HEK293 (cell line): Measurements from ENCODE around the gene LMO4.

ENCODE experiments used
- EGR2 ChIP-seq: fragments of 450-650 bp; formaldehyde crosslinking; IDR thresholded peaks from 2 replicates; pipeline ENCODE4 v1.5.1; 2016; ENCODE audit warnings: low read depth, missing biosample characterization, missing genetic modification characterization
- GLIS1 ChIP-seq: fragments of 450-650 bp; formaldehyde crosslinking; IDR thresholded peaks from 2 replicates; pipeline ENCODE4 v1.5.1; 2016; ENCODE audit warnings: missing biosample characterization, missing genetic modification characterization
- GLIS2 ChIP-seq: fragments of 450-650 bp; formaldehyde crosslinking; IDR thresholded peaks from 2 replicates; pipeline ENCODE4 v1.5.1; 2016; ENCODE audit warnings: missing biosample characterization, missing genetic modification characterization
- HOXA7 ChIP-seq: sonication (generic); formaldehyde crosslinking; IDR thresholded peaks from 2 replicates; pipeline ENCODE4 v1.8.1; 2022; ENCODE audit warnings: missing genetic modification reagents, borderline replicate concordance
- OSR2 ChIP-seq: fragments of 450-650 bp; formaldehyde crosslinking; IDR thresholded peaks from 2 replicates; pipeline ENCODE4 v1.5.1; 2016; ENCODE audit warnings: missing biosample characterization, missing genetic modification characterization
- TRIM28 ChIP-seq: IDR thresholded peaks from 2 replicates; pipeline ENCODE4 v1.6.1; 2011; ENCODE audit warnings: low read length, control low read depth, borderline replicate concordance
- ZBTB48 ChIP-seq: fragments of 450-650 bp; formaldehyde crosslinking; IDR thresholded peaks from 2 replicates; pipeline ENCODE4 v1.5.1; 2016; ENCODE audit warnings: missing biosample characterization, missing genetic modification characterization
- ZNF114 ChIP-seq: fragments of 450-650 bp; formaldehyde crosslinking; IDR thresholded peaks from 2 replicates; pipeline ENCODE4 v1.5.0; 2017; ENCODE audit warnings: missing biosample characterization, missing genetic modification characterization
- ZNF133 ChIP-seq: fragments of 450-650 bp; formaldehyde crosslinking; IDR thresholded peaks from 2 replicates; pipeline ENCODE4 v1.5.1; 2016; ENCODE audit warnings: missing biosample characterization, missing genetic modification characterization
- ZNF2 ChIP-seq: fragments of 450-650 bp; formaldehyde crosslinking; IDR thresholded peaks from 2 replicates; pipeline ENCODE4 v1.5.1; 2016; ENCODE audit warnings: missing biosample characterization, missing genetic modification characterization
- ZNF24 ChIP-seq: fragments of 450-650 bp; formaldehyde crosslinking; IDR thresholded peaks from 2 replicates; pipeline ENCODE4 v1.5.1; 2016; ENCODE audit warnings: missing biosample characterization, missing genetic modification characterization
- ZNF394 ChIP-seq: fragments of 450-650 bp; formaldehyde crosslinking; IDR thresholded peaks from 2 replicates; pipeline ENCODE4 v1.5.1; 2016; ENCODE audit warnings: missing biosample characterization, missing genetic modification characterization, mild to moderate bottlenecking, moderate library complexity, borderline replicate concordance
- ZNF426 ChIP-seq: fragments of 450-650 bp; formaldehyde crosslinking; IDR thresholded peaks from 2 replicates; pipeline ENCODE4 v1.5.1; 2017; ENCODE audit warnings: missing biosample characterization, missing genetic modification characterization, mild to moderate bottlenecking, inconsistent platforms, moderate library complexity
- ZNF501 ChIP-seq: fragments of 450-650 bp; formaldehyde crosslinking; IDR thresholded peaks from 2 replicates; pipeline ENCODE4 v1.5.1; 2016; ENCODE audit warnings: missing biosample characterization, missing genetic modification characterization
- ZNF549 ChIP-seq: fragments of 450-650 bp; IDR thresholded peaks from 2 replicates; pipeline ENCODE4 v1.5.1; 2018; ENCODE audit warnings: missing biosample characterization, missing genetic modification characterization, mild to moderate bottlenecking, inconsistent platforms, moderate library complexity
- ZNF558 ChIP-seq: fragments of 450-650 bp; formaldehyde crosslinking; IDR thresholded peaks from 2 replicates; pipeline ENCODE4 v1.5.1; 2016; ENCODE audit warnings: missing biosample characterization, missing genetic modification characterization
- ZNF600 ChIP-seq: fragments of 450-650 bp; formaldehyde crosslinking; IDR thresholded peaks from 2 replicates; pipeline ENCODE4 v1.5.1; 2016; ENCODE audit warnings: missing biosample characterization, missing genetic modification characterization
- ZNF621 ChIP-seq: fragments of 450-650 bp; formaldehyde crosslinking; IDR thresholded peaks from 2 replicates; pipeline ENCODE4 v1.5.1; 2017; ENCODE audit warnings: missing biosample characterization, missing genetic modification characterization
- ZNF785 ChIP-seq: fragments of 450-650 bp; formaldehyde crosslinking; IDR thresholded peaks from 2 replicates; pipeline ENCODE4 v1.5.1; 2016; ENCODE audit warnings: missing biosample characterization, missing genetic modification characterization
- TF ChIP-seq, protein P1 (sequence below): fragments of 450-650 bp; formaldehyde crosslinking; IDR thresholded peaks from 2 replicates; pipeline ENCODE4; 2016; ENCODE audit warnings: missing biosample characterization, missing genetic modification characterization
- TF ChIP-seq, protein P2 (sequence below): fragments of 450-650 bp; formaldehyde crosslinking; IDR thresholded peaks from 2 replicates; pipeline ENCODE4 v1.5.1; 2016; ENCODE audit warnings: missing biosample characterization, missing genetic modification characterization, borderline replicate concordance
- TF ChIP-seq, protein P3 (sequence below): fragments of 450-650 bp; formaldehyde crosslinking; IDR thresholded peaks from 2 replicates; pipeline ENCODE4 v1.5.1; 2016; ENCODE audit warnings: missing biosample characterization, missing genetic modification characterization
- TF ChIP-seq, protein P4 (sequence below): fragments of 450-650 bp; formaldehyde crosslinking; IDR thresholded peaks from 2 replicates; pipeline ENCODE4 v1.5.1; 2016; ENCODE audit warnings: missing biosample characterization, missing genetic modification characterization
- TF ChIP-seq, protein P5 (sequence below): fragments of 450-650 bp; formaldehyde crosslinking; IDR thresholded peaks from 2 replicates; pipeline ENCODE4 v1.5.1; 2016; ENCODE audit warnings: missing biosample characterization, missing genetic modification characterization
- TF ChIP-seq, protein P6 (sequence below): fragments of 450-650 bp; formaldehyde crosslinking; IDR thresholded peaks from 2 replicates; pipeline ENCODE4 v1.5.1; 2016; ENCODE audit warnings: missing biosample characterization, missing genetic modification characterization

The LMO4 gene

DNA sequence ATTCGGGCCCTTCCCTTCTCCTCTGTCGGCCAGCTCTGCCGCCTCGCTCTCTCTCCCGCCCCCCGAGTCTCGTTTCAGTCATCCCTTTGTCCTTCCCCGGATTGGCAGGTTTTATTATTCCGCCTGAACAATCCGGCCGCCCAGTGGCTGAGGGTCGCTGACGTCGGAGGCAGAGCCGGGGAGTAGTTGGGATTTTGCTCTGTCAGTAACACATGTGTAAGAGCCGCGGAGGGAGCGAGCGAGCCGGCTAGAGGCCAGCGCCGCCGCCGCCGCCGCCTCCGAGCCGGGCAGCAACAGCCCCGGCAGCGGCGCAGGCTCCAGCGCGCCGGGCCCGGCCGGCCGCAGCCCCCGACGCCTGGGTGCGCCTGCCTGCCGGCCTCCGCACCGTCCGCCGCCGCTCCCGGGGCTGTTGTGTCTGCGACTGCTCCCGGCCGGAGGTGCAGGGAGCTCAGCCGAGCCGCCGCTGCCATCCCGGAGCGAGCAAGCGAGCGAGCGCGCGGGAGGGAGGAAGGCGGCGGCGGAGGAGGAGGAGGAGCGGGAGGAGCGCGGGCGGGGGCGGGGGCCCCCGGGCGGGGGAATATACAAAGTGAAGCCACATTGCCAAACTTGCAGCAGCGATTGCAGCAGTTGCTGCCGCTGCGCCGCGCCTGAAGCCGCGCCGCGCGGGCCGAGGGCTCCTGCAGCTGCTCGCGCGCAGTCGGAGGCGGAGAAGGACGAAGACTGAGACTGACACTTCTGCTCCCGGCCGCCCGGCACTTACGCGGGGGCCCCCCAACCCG lies at the start of gene LMO4 (continued):
- TF ChIP-seq, protein P1, sequence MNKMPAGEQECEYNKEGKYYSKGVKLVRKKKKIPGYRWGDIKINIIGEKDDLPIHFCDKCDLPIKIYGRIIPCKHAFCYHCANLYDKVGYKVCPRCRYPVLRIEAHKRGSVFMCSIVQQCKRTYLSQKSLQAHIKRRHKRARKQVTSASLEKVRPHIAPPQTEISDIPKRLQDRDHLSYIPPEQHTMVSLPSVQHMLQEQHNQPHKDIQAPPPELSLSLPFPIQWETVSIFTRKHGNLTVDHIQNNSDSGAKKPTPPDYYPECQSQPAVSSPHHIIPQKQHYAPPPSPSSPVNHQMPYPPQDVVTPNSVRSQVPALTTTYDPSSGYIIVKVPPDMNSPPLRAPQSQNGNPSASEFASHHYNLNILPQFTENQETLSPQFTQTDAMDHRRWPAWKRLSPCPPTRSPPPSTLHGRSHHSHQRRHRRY (tag by site-specific recombination), result no peak
- TF ChIP-seq HOXA7 (CRISPR knock-in tag), result no peak
- TF ChIP-seq ZNF133 (tag by site-specific recombination), result no peak
- TF ChIP-seq GLIS2 (tag by site-specific recombination), result peak; percentile 69; the same call in 1 of the 2 replicates
- no peak for TF ChIP-seq ZNF549 (tag by site-specific recombination)
- TF ChIP-seq EGR2 (tag by site-specific recombination), result 0 out of 2 replicates have a peak, but pooled peaks have one; percentile 49
- TF ChIP-seq, protein P2, sequence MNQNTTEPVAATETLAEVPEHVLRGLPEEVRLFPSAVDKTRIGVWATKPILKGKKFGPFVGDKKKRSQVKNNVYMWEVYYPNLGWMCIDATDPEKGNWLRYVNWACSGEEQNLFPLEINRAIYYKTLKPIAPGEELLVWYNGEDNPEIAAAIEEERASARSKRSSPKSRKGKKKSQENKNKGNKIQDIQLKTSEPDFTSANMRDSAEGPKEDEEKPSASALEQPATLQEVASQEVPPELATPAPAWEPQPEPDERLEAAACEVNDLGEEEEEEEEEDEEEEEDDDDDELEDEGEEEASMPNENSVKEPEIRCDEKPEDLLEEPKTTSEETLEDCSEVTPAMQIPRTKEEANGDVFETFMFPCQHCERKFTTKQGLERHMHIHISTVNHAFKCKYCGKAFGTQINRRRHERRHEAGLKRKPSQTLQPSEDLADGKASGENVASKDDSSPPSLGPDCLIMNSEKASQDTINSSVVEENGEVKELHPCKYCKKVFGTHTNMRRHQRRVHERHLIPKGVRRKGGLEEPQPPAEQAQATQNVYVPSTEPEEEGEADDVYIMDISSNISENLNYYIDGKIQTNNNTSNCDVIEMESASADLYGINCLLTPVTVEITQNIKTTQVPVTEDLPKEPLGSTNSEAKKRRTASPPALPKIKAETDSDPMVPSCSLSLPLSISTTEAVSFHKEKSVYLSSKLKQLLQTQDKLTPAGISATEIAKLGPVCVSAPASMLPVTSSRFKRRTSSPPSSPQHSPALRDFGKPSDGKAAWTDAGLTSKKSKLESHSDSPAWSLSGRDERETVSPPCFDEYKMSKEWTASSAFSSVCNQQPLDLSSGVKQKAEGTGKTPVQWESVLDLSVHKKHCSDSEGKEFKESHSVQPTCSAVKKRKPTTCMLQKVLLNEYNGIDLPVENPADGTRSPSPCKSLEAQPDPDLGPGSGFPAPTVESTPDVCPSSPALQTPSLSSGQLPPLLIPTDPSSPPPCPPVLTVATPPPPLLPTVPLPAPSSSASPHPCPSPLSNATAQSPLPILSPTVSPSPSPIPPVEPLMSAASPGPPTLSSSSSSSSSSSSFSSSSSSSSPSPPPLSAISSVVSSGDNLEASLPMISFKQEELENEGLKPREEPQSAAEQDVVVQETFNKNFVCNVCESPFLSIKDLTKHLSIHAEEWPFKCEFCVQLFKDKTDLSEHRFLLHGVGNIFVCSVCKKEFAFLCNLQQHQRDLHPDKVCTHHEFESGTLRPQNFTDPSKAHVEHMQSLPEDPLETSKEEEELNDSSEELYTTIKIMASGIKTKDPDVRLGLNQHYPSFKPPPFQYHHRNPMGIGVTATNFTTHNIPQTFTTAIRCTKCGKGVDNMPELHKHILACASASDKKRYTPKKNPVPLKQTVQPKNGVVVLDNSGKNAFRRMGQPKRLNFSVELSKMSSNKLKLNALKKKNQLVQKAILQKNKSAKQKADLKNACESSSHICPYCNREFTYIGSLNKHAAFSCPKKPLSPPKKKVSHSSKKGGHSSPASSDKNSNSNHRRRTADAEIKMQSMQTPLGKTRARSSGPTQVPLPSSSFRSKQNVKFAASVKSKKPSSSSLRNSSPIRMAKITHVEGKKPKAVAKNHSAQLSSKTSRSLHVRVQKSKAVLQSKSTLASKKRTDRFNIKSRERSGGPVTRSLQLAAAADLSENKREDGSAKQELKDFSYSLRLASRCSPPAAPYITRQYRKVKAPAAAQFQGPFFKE (tag by site-specific recombination), result no peak
- TF ChIP-seq, protein P3, sequence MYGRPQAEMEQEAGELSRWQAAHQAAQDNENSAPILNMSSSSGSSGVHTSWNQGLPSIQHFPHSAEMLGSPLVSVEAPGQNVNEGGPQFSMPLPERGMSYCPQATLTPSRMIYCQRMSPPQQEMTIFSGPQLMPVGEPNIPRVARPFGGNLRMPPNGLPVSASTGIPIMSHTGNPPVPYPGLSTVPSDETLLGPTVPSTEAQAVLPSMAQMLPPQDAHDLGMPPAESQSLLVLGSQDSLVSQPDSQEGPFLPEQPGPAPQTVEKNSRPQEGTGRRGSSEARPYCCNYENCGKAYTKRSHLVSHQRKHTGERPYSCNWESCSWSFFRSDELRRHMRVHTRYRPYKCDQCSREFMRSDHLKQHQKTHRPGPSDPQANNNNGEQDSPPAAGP (tag by site-specific recombination), result no peak
- TF ChIP-seq, protein P4, sequence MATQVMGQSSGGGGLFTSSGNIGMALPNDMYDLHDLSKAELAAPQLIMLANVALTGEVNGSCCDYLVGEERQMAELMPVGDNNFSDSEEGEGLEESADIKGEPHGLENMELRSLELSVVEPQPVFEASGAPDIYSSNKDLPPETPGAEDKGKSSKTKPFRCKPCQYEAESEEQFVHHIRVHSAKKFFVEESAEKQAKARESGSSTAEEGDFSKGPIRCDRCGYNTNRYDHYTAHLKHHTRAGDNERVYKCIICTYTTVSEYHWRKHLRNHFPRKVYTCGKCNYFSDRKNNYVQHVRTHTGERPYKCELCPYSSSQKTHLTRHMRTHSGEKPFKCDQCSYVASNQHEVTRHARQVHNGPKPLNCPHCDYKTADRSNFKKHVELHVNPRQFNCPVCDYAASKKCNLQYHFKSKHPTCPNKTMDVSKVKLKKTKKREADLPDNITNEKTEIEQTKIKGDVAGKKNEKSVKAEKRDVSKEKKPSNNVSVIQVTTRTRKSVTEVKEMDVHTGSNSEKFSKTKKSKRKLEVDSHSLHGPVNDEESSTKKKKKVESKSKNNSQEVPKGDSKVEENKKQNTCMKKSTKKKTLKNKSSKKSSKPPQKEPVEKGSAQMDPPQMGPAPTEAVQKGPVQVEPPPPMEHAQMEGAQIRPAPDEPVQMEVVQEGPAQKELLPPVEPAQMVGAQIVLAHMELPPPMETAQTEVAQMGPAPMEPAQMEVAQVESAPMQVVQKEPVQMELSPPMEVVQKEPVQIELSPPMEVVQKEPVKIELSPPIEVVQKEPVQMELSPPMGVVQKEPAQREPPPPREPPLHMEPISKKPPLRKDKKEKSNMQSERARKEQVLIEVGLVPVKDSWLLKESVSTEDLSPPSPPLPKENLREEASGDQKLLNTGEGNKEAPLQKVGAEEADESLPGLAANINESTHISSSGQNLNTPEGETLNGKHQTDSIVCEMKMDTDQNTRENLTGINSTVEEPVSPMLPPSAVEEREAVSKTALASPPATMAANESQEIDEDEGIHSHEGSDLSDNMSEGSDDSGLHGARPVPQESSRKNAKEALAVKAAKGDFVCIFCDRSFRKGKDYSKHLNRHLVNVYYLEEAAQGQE (tag by site-specific recombination), result no peak
- no peak for TF ChIP-seq ZNF114
- TF ChIP-seq, protein P5, sequence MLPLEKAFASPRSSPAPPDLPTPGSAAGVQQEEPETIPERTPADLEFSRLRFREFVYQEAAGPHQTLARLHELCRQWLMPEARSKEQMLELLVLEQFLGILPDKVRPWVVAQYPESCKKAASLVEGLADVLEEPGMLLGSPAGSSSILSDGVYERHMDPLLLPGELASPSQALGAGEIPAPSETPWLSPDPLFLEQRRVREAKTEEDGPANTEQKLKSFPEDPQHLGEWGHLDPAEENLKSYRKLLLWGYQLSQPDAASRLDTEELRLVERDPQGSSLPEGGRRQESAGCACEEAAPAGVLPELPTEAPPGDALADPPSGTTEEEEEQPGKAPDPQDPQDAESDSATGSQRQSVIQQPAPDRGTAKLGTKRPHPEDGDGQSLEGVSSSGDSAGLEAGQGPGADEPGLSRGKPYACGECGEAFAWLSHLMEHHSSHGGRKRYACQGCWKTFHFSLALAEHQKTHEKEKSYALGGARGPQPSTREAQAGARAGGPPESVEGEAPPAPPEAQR, result no peak
- no peak; the same call in 1 of the 2 replicates for TF ChIP-seq ZNF600 (tag by site-specific recombination)
- TF ChIP-seq TRIM28, result no peak
- no peak for TF ChIP-seq ZNF426 (tag by site-specific recombination)
- no peak for TF ChIP-seq ZNF621
- no peak; the same call in 1 of the 2 replicates for TF ChIP-seq ZNF394 (tag by site-specific recombination)
- no peak for TF ChIP-seq ZNF501 (tag by site-specific recombination)
- peak; percentile 45; the same call in 1 of the 2 replicates for TF ChIP-seq GLIS1
- no peak for TF ChIP-seq ZNF558 (tag by site-specific recombination)
- TF ChIP-seq OSR2 (tag by site-specific recombination), result peak; percentile 6; the same call in 1 of the 2 replicates
- no peak for TF ChIP-seq ZNF785 (tag by site-specific recombination)
- no peak for TF ChIP-seq ZNF24
- TF ChIP-seq ZNF2, result no peak
- TF ChIP-seq ZBTB48, result no peak
- TF ChIP-seq, protein P6, sequence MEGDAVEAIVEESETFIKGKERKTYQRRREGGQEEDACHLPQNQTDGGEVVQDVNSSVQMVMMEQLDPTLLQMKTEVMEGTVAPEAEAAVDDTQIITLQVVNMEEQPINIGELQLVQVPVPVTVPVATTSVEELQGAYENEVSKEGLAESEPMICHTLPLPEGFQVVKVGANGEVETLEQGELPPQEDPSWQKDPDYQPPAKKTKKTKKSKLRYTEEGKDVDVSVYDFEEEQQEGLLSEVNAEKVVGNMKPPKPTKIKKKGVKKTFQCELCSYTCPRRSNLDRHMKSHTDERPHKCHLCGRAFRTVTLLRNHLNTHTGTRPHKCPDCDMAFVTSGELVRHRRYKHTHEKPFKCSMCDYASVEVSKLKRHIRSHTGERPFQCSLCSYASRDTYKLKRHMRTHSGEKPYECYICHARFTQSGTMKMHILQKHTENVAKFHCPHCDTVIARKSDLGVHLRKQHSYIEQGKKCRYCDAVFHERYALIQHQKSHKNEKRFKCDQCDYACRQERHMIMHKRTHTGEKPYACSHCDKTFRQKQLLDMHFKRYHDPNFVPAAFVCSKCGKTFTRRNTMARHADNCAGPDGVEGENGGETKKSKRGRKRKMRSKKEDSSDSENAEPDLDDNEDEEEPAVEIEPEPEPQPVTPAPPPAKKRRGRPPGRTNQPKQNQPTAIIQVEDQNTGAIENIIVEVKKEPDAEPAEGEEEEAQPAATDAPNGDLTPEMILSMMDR (tag by site-specific recombination), result no peak
